ENCODE measurements around the gene RFX4. TPM values are rescaled to one million over a fixed set of nuclear protein-coding genes. Genes with fewer than 3 reads are reported as not detected.

The RFX4 gene
- total and polyA plus RNA-seq, 2 of the 8 experiments (the other 6 are each of a cell fraction or from before 2014, with no cell fraction given): 0.06 TPM; not detected in 1

DNA sequence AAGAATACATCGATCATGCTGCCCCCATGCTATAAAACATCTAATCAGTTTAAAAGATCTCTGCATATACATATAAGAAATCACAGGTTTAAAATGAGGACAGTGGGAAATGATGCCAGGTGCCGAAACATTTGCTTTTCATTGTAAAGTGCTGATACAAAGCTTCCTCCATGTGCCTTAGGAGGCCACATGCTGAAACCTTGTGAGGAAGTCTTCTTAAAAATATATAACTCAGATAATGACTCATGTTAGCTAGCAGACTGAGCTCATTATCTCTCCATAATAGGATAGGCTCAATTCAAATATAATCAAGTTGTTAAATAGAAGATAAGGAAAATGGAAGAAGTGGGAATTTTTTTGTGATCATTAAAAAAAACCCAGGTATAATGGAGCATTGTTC is 65.9 kb downstream of the RFX4 start (continued):
- TF ChIP-seq, protein P1, sequence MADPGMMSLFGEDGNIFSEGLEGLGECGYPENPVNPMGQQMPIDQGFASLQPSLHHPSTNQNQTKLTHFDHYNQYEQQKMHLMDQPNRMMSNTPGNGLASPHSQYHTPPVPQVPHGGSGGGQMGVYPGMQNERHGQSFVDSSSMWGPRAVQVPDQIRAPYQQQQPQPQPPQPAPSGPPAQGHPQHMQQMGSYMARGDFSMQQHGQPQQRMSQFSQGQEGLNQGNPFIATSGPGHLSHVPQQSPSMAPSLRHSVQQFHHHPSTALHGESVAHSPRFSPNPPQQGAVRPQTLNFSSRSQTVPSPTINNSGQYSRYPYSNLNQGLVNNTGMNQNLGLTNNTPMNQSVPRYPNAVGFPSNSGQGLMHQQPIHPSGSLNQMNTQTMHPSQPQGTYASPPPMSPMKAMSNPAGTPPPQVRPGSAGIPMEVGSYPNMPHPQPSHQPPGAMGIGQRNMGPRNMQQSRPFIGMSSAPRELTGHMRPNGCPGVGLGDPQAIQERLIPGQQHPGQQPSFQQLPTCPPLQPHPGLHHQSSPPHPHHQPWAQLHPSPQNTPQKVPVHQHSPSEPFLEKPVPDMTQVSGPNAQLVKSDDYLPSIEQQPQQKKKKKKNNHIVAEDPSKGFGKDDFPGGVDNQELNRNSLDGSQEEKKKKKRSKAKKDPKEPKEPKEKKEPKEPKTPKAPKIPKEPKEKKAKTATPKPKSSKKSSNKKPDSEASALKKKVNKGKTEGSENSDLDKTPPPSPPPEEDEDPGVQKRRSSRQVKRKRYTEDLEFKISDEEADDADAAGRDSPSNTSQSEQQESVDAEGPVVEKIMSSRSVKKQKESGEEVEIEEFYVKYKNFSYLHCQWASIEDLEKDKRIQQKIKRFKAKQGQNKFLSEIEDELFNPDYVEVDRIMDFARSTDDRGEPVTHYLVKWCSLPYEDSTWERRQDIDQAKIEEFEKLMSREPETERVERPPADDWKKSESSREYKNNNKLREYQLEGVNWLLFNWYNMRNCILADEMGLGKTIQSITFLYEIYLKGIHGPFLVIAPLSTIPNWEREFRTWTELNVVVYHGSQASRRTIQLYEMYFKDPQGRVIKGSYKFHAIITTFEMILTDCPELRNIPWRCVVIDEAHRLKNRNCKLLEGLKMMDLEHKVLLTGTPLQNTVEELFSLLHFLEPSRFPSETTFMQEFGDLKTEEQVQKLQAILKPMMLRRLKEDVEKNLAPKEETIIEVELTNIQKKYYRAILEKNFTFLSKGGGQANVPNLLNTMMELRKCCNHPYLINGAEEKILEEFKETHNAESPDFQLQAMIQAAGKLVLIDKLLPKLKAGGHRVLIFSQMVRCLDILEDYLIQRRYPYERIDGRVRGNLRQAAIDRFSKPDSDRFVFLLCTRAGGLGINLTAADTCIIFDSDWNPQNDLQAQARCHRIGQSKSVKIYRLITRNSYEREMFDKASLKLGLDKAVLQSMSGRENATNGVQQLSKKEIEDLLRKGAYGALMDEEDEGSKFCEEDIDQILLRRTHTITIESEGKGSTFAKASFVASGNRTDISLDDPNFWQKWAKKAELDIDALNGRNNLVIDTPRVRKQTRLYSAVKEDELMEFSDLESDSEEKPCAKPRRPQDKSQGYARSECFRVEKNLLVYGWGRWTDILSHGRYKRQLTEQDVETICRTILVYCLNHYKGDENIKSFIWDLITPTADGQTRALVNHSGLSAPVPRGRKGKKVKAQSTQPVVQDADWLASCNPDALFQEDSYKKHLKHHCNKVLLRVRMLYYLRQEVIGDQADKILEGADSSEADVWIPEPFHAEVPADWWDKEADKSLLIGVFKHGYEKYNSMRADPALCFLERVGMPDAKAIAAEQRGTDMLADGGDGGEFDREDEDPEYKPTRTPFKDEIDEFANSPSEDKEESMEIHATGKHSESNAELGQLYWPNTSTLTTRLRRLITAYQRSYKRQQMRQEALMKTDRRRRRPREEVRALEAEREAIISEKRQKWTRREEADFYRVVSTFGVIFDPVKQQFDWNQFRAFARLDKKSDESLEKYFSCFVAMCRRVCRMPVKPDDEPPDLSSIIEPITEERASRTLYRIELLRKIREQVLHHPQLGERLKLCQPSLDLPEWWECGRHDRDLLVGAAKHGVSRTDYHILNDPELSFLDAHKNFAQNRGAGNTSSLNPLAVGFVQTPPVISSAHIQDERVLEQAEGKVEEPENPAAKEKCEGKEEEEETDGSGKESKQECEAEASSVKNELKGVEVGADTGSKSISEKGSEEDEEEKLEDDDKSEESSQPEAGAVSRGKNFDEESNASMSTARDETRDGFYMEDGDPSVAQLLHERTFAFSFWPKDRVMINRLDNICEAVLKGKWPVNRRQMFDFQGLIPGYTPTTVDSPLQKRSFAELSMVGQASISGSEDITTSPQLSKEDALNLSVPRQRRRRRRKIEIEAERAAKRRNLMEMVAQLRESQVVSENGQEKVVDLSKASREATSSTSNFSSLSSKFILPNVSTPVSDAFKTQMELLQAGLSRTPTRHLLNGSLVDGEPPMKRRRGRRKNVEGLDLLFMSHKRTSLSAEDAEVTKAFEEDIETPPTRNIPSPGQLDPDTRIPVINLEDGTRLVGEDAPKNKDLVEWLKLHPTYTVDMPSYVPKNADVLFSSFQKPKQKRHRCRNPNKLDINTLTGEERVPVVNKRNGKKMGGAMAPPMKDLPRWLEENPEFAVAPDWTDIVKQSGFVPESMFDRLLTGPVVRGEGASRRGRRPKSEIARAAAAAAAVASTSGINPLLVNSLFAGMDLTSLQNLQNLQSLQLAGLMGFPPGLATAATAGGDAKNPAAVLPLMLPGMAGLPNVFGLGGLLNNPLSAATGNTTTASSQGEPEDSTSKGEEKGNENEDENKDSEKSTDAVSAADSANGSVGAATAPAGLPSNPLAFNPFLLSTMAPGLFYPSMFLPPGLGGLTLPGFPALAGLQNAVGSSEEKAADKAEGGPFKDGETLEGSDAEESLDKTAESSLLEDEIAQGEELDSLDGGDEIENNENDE (IDR thresholded peaks at IDR 0.05; ENCODE audit: insufficient replicate concordance, low read length): no peak
- TF ChIP-seq SP2 (IDR thresholded peaks at IDR 0.05; ENCODE audit: low read length) (no peak), MAFK (IDR thresholded peaks at IDR 0.05; ENCODE audit: low read depth, low read length) (no peak), HDAC2 (IDR thresholded peaks at IDR 0.05; ENCODE audit: borderline replicate concordance in 1 of 2, low read depth in 2 of 2, low read length in 2 of 2) (no peak), BACH1 (IDR thresholded peaks at IDR 0.05; ENCODE audit: low read length) (no peak), FOSL1 (IDR thresholded peaks at IDR 0.05; ENCODE audit: insufficient read depth, low read depth, low read length) (no peak), SUZ12 (IDR thresholded peaks at IDR 0.05; ENCODE audit: low read length) (no peak), NRF1 (IDR thresholded peaks at IDR 0.05; ENCODE audit: low read depth, low read length) (no peak), TBP (IDR thresholded peaks at IDR 0.05; ENCODE audit: low read depth, low read length) (no peak), SP4 (IDR thresholded peaks at IDR 0.05; ENCODE audit: low read length) (no peak)
